GM13977 (cell line): ENCODE measurements around the gene HAGHL.

Experiments used
- DNase-seq: peaks from one replicate; pipeline ENCODE4 v3.0.0; 2012; ENCODE audit warnings: low spot score
- CTCF ChIP-seq: IDR thresholded peaks from 2 replicates; pipeline ENCODE4 v1.5.1; 2012; ENCODE audit warnings: mild to moderate bottlenecking, control low read depth; ENCODE audit not compliant: insufficient read depth; ENCODE audit errors: extremely low read depth, missing control alignments
- in situ Hi-C: fragments of 300-500 bp; cut with MboI; formaldehyde crosslinking; loops from one replicate; pipeline ENCODE4 v1.12.0; 2022; ENCODE audit warnings: low sequenced_read_pairs, low pct_unique_long_range_greater_than_20kb, mixed read lengths, inconsistent platforms; ENCODE audit not compliant: unreplicated experiment

HAGHL gene

GRCh38 chr16:766008-766819 lies 39.3 kb downstream of the HAGHL start:
- TF ChIP-seq CTCF = no peak
- DNase-seq = no peak
- in situ Hi-C loops = no loop called here

- in situ Hi-C loops = no loop called here
- DNase-seq = no peak
- no peak for TF ChIP-seq CTCF
Observed at GRCh38 chr16:766820-767640, 40.1 kb downstream of the HAGHL start.

- no peak for TF ChIP-seq CTCF
- in situ Hi-C loops = no loop called here
- DNase-seq = no peak
Observed at GRCh38 chr16:767743-768235, 40.9 kb downstream of the HAGHL start.

GRCh38 chr16:768428-768827 lies 41.5 kb downstream of the HAGHL start:
- no peak for TF ChIP-seq CTCF
- no peak for DNase-seq
- in situ Hi-C loops = no loop called here

- no peak for DNase-seq
- TF ChIP-seq CTCF = no peak
- in situ Hi-C loops = no loop called here
Observed at GRCh38 chr16:769184-769784, 42.4 kb downstream of the HAGHL start.

GRCh38 chr16:769934-770333 lies 43.0 kb downstream of the HAGHL start:
- in situ Hi-C loops = no loop called here
- no peak for DNase-seq
- no peak for TF ChIP-seq CTCF
